Muscle of back (tissue), 11 donors: Measurements from ENCODE around the gene ARL6IP5. TPM values are rescaled to one million over a fixed set of nuclear protein-coding genes. Genes with fewer than 3 reads are reported as not detected.

Source experiments
- DNase-seq, 3 donors: peaks; one replicate each; pipeline versions ENCODE4 v3.0.0 to v3.0.0-alpha.2; 2013
- polyA plus RNA-seq, 10 donors: library from polyadenylated mRNA; unstranded; fragments of 120-200 nt; gene quantifications; one replicate each; pipeline ENCODE4 v1.2.1, GENCODE V29; 2013; ENCODE audit not compliant: insufficient read length in 10 of 10

ARL6IP5 gene
- polyA plus RNA-seq, 10 donors = 96.4 to 139 (median 128) TPM

DNA sequence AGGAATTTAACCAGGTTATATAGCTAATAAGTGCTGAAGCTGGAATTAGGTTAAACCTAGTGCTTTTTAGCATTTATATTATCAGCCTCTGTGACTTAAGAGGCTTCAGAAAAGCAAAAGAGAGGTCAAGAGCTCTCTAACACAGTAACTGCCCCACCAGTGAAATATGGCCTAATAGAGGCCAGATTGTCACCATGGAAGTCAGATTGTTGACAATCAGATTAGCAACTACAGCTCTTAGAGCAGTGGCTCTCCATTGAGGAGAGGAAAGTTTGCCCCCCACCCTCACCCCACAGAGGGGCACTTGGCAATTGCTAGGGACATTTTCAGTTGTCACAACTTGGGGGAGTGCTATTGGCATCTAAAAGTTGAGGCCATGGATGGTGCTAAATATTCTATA, 61.0 kb downstream of the ARL6IP5 start:
- no peak for DNase-seq

DNA sequence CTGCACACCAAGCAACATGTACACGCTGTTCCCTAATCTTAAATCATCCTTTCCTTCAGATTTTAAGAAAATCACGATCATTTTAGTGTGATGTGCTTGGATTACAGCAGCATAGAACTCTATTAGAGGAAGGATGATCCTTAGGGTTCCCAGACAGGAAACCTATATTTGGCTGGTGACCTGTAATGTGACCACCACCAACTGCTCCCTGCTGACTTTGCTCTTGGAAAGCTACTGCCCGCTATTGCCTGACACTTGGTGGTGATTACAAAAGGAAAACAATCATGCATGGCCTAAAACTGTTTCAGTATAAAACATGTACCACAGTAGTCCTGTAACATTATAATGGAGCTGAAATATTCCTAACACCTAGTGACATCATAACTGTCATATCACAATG, 64.8 kb downstream of the ARL6IP5 start:
- no peak for DNase-seq

Other genes starting within 250 kb of the ARL6IP5 start
- 1 to 10 TPM in 4 of 10 donors, under 1 TPM in 6; 0.09 to 1.7 (median 0.74) TPM for gene TAFA4, start 152.4 kb upstream of the ARL6IP5 start, polyA plus RNA-seq
- 10 to 100 TPM; 12.9 to 26.6 (median 19.9) TPM for gene EOGT, start 71.3 kb upstream of the ARL6IP5 start, polyA plus RNA-seq
- gene TMF1, start 32.6 kb upstream of the ARL6IP5 start, polyA plus RNA-seq = 10 to 100 TPM; 19.1 to 31.6 (median 27.0) TPM
- 10 to 100 TPM; 41.4 to 58.5 (median 50.0) TPM for gene UBA3, start 4.6 kb upstream of the ARL6IP5 start, polyA plus RNA-seq
- 100 to 1,000 TPM in 9 of 10 donors, 10 to 100 TPM in 1; 74.6 to 196 (median 135) TPM for gene LMOD3, start 37.7 kb downstream of the ARL6IP5 start, polyA plus RNA-seq